ENCODE measurements around the gene ZFP36.

DNA sequence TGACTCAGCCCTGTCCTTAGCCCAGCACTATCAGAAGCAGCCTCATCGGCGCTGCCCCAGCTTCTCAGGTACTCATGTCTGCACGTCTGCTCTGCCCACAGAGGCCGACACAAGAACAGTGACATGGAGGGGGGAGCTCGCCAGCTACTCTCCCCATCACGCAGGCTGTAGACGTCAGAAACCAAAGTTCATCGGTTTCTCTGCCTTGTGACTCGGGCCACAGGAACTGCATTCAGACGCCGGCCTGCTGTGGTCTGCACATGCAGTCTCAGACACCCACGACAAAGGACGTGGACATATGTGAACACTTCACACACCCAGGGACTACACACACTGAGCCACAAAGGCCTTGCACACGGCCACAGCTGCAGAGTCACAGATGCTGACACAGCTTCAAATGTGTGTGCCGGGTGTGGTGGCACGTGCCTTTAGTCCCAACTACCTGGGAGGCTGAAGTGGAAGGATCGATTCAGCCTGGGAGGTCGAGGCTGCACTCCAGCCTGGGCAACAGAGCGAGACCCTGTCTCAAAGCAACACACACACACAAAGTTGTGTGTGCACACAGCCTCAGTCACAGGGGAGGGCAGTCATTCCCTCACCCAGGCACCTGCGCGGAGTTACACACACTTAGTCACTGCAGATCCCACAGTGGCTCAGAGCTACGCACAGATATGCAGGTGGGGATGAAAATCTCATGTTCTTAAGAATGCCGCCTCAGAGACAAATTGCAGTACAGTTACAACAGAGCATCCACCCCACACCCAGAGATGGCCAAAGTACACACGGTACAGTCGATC lies 4.9 kb upstream of the ZFP36 start:
- TF ChIP-seq, protein P1, sequence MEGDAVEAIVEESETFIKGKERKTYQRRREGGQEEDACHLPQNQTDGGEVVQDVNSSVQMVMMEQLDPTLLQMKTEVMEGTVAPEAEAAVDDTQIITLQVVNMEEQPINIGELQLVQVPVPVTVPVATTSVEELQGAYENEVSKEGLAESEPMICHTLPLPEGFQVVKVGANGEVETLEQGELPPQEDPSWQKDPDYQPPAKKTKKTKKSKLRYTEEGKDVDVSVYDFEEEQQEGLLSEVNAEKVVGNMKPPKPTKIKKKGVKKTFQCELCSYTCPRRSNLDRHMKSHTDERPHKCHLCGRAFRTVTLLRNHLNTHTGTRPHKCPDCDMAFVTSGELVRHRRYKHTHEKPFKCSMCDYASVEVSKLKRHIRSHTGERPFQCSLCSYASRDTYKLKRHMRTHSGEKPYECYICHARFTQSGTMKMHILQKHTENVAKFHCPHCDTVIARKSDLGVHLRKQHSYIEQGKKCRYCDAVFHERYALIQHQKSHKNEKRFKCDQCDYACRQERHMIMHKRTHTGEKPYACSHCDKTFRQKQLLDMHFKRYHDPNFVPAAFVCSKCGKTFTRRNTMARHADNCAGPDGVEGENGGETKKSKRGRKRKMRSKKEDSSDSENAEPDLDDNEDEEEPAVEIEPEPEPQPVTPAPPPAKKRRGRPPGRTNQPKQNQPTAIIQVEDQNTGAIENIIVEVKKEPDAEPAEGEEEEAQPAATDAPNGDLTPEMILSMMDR (IDR thresholded peaks at IDR 0.05), result peak in 3 of 6 experiments; percentile 29 to 38 (median 37)
- peak; percentile 94 to 97 for TF ChIP-seq POLR2A (IDR thresholded peaks at IDR 0.05)
